ENCODE data around the gene TAGLN2.
"Not testable (repeated sequence)": the region's sequence is repeated elsewhere in the genome, so short reads cannot be mapped to it uniquely, and the experiment has no call there.

Gene TAGLN2

DNA sequence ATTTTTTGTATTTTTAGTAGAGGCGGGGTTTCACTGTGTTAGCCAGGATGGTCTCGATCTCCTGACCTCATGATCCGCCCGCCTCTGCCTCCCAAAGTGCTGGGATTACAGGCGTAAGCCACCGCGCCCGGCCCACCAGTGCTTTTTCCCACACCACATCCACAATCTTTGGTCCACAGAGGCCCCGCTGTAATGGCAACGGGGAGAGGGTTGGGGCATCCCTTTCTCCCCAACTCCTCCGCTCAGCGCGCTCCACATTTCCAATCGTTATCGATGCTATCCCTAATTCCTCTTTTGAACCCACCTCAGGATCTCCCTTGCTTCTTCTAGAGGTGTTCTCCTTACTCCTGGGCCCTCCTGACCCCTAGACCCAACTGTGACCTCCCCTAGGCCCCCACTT, 25.7 kb downstream of the TAGLN2 start:
- not testable (repeated sequence) for DNase-seq (ENCODE audit: low read depth)

DNA sequence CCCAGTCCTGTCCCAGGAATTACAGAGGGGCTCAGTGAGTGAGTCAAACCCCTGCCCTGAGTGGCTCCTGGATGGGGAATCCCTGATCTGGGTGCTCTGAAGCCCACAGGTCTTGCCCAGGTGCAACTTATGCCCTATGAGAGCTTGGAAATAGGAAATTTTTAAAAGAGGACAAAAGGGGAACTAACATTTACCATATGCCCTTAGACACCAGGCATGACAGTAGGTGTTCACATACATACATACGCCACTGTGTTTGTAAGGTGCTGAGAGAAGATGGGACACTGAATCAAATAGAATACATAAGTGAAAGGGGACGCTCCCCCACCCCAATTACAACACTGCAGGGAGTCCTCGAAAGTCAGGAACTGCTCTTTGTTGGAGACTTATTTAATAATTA, 26.8 kb downstream of the TAGLN2 start:
- DNase-seq (ENCODE audit: low read depth) = no peak

DNA sequence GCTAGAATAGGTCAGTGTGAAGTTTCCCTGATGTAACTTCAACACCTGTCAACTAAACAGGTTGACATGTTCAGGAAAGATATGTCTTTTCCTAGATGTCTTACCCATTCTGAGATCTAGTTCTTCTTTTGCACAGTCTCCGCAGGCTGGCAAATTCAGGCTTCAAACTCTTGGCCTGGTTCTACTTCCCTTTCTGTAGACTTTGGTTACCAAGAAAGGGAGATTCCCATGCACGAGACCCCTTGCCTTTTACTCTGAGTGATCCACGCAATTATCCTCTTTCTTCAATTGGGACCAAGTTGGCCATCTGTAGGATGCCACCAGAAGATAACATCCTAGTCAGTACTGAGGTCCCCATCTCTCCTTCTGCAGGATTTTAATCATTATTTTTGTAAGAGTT, 27.3 kb downstream of the TAGLN2 start:
- no peak for DNase-seq (ENCODE audit: low read depth)

- DNase-seq (ENCODE audit: low read depth) = no peak
These were observed 28.8 kb downstream of the TAGLN2 start for GRCh38 chr1:159896546-159896930.

- DNase-seq (ENCODE audit: low read depth) = no peak
These were observed 29.3 kb downstream of the TAGLN2 start for GRCh38 chr1:159895836-159896545.

GRCh38 chr1:159895286-159895685, 30.0 kb downstream of the TAGLN2 start:
- DNase-seq (ENCODE audit: low read depth) = no peak

DNA sequence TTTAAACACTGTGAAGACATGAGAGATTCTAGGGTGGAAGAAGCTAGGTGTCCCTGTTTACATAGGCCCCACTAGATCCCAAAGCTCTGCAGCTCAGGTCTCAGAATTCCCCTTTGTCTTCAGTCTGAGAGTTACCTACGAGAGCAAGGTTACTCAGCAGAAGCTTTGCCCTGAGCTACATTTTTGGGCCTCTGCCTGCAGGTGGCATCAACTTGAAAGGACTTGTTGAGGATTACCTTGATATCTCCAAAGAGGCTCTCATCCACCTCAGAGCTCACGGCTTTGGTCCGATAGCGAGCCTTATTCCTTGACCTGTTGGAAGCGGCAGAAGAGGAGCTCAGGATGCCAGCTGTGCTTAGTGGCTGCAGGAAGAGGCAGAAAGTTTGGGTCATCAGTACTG, 32.4 kb downstream of the TAGLN2 start:
- DNase-seq (ENCODE audit: low read depth) = no peak

DNA sequence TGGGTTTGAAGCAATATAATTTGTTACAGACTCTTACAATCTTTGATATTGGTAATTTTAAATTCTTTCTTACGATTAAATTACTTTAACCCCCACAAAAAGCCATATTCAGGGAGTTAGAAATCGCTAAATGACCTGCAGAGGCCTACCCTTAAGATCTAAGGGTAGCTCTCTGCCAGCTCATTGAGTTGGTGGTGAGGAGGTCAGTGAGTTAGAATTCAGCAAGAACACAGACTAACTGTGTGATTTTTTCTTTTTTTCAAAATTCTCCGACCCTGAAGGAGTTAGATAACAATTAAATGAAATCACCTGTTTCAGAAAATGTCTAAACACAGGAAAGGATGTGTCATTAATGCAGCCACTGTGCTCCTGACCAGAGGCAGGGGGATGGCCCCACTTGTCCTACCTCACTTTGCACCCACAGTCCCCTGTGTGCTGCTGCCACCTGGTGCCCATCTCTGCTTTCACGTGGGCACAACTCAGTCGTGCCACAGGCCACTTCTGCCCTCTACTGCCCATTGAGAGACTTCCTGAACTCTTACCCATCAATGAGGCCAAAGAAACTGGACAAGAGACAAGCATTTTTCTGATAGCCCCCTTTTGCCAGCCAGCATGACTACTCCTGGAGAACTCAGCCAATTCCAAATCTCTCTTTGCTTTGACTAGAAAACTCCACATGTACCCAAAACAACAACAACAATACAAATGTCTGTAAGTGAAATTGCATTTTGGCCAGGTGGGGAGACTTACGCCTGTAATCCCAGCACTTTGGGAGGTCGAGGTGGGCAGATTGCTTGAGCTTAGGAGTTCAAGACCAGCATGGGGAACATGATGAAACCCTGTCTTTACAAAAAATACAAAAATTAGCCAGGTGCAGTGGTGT, 33.8 kb downstream of the TAGLN2 start:
- DNase-seq (ENCODE audit: low read depth) = peak; percentile 72

- DNase-seq (ENCODE audit: low read depth) = no peak
These were observed 34.9 kb downstream of the TAGLN2 start for GRCh38 chr1:159890390-159890789.

- DNase-seq (ENCODE audit: low read depth) = no peak
These were observed 35.5 kb downstream of the TAGLN2 start for GRCh38 chr1:159889821-159890252.

DNA sequence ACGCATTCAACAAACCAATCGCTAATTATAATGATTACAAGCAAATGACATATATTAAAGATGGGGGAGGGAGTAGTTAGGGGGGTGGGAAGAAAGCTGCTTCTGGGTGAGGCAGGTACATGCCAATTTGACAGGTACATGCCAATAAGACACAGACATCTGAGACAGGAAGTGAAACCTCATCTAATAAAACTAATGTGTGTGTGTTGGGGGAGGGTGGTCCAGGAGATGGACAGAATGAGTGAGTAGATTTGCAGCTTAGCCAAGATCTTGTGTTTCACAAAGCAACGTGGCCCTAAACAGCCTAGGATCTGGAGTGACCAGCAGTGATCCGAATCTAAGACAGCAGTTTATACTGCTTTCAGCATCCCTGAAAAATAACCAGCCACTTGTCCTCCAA, 36.1 kb downstream of the TAGLN2 start:
- DNase-seq (ENCODE audit: low read depth) = no peak

GRCh38 chr1:159884296-159884695, 41.0 kb downstream of the TAGLN2 start:
- DNase-seq (ENCODE audit: low read depth) = no peak

DNA sequence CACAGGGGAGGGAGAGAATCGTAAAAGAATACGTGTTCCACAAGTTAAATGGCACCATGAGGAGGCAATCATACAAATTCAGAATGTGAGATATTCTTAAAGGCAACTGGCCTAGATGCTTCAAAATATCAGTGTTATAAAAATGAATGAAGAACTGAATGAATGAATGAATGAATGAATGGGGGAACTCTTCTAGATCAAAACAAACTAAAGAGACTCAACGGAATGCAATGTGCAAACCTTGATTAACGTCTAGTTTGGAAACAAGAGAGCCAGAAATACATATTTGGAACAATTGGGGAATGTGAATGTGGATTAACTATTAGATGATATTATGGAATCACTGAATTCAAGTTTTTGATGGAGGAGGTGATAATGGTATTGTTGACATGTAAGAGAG, 42.2 kb downstream of the TAGLN2 start:
- no peak for DNase-seq (ENCODE audit: low read depth)

GRCh38 chr1:159882527-159882862, 42.8 kb downstream of the TAGLN2 start:
- DNase-seq (ENCODE audit: low read depth) = no peak

DNA sequence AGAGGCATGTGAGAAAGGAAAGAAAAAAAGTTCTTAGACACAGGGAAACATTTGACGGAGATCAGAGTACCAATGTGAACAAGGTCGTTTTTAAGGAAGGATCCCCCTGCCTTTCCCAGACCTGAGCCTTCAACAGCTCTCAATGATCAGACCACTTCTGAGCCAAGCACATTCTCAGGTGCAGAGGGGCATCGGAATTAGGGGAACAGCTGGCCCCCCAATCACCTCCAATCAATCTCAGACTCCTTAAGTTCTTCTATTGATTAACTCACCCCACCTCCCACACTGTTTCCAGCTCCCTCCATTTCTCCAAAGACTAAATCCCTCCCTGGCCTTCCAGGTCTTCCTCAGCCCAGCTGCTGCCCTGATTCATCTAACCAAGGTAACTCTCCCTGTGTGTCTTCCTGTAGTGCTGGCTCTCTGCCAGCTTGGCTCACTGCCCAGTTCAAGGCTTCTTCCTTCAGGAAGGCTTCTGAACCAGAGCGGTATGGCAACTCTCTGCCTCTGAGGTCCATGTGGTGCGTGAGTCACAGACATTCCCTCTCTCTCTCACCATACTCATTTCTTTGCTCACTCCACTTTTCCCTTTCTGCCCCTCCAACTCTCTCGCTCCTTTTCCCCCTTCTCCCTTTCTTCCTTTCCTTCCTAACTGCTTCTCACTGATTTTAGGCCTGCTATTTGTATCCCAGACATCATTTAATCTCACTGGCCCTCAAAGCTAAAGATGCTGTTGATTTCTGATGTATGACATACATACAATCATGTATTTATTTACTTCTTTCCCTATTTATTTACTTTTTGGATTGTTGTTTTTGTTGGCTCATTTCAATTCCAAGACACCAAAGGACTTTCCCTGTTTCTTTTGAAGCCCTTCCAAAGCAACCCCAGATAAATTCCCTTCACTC, 43.4 kb downstream of the TAGLN2 start:
- DNase-seq (ENCODE audit: low read depth) = no peak

DNA sequence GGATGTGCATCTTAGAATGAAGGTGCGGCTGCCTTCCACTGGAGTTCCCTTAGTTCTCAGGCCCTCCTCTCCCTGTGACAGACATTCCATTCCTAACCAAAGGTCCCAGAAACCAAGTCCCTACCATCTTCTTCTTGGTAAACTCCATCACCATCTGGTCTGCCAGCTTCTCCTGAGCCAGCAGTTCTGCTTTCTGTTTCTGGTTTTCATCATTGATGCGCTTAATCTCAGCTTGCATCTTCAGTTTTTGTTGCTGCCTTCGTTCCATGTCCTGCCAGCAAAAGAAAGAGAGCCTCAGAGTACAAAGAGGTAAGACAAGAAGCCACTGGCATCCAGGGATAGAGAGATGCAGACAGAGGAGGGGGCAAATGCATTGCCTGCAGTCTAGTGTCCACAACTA, 44.9 kb downstream of the TAGLN2 start:
- DNase-seq (ENCODE audit: low read depth) = no peak

DNA sequence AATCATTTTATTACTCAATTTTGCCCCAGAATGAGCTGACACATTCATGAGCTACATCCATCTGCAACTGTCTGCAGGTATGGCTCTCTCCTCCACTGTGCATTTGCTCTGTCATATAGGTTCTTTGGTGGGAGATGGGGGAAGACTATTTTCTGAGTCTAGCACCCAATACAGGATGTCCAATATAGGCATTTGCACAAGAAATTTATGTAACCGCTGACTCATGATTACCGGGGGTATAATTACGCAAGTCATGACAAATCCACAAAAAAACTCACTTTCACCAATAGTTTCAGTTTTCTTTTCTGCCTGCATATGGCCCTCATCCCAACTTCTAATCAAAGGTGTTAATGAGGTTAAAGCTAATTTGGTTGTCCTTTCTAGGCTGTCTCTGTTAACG, 45.3 kb downstream of the TAGLN2 start:
- DNase-seq (ENCODE audit: low read depth) = no peak

- no peak for DNase-seq (ENCODE audit: low read depth)
These were observed 46.2 kb downstream of the TAGLN2 start for GRCh38 chr1:159879136-159879535.

GRCh38 chr1:159877695-159878444, 47.4 kb downstream of the TAGLN2 start:
- DNase-seq (ENCODE audit: low read depth) = no peak

DNA sequence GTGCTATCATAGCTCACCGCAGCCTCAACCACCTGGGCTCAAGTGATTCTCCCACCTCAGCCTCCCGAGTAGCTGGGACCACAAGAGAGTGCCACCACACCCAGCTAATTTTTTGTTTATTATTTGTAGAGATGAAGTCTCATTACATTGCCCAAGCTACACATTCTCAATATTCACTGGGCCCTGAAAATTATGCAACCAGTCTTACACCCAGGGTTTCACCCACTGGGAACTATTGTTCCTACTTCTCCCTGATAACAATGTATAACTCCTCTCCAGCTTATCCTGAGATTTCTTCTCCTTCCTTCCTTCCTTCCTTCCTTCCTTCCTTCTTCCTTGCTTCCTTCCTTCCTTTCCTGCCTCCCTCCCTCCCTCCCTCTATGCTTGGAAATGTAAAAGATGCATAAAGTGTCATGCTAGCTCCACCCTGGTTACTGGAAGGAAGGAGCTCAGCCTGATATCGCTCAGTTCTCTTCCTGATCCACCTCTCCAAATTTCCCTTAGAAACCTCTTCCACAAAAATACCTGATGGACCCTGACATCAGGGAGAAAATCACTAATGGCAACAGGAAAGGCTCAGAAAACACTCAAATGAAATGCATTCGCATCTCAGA, 51.7 kb downstream of the TAGLN2 start:
- no peak for DNase-seq (ENCODE audit: low read depth)

DNA sequence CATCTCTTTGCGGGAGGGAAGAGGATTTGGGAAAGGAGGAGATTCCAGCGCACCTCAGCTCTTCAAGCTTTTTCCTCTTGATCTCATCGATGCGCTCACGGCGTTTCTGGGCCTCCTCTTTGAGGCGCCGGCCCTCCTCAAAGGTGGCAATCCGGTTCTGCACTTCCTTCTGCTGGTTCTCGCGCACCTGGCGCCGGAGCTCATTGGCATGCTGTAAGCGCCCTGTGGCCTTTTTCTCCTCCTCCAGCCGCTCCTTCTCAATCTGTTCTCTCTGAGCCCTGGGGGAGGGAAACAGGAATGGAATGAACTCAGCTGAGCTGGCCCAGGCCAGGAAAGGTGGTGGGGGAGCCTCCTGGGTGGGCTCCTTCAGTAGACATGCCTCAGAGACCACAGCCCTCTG, 52.4 kb downstream of the TAGLN2 start:
- DNase-seq (ENCODE audit: low read depth) = no peak
